ENCODE results near the gene FBXW5. TPM values are rescaled to one million over a fixed set of nuclear protein-coding genes. Genes with fewer than 3 reads are reported as not detected.

The FBXW5 gene
- total RNA-seq, 1 donor from 2014 or later: 100.0 TPM

DNA sequence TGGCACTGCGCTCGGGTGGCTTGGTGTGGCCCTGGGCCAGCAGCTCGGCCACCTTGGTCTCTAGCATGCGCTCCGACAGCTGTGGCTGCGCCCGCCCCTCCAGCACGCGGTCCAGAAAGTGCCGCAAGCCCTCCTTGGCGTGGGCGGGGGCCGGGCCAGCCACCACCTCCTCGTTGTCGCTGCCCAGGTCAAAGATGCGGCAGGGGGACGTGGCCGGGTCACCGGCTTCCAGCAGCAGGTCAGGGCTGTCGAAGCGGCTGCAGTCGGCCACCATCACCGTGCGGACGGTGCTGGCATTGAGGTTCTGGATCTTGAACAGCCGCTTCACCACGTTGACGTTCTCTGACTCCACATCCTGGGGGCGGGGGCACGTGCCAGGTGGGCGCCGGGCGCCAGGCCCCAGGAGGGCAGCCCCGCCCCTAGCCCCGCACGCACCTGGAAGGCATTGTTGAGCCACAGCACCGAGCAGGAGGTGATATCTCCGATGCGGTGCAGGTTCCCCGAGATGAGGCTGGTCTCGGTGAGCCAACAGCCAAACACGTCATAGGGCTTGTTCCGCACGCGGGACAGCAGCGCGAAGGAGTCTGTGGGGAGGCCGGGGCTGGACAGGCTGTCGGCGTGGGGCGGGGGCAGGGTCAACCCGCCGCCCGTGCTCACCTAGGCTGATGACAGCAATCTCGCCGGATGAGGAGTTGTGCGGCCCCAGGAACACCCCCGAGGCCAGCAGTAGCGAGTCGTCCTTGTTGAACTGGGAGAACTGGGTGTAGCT is 2.2 kb downstream of the FBXW5 start:
- Mint-ChIP-seq H3K9me3 (ENCODE audit: unreplicated experiment) (no peaks in the 10 kb centered on the region), H3K4me3 (ENCODE audit: unreplicated experiment) (peak overlapping the region; percentile 62), H3K4me1 (ENCODE audit: unreplicated experiment) (peaks cover 3% of the 10 kb centered on the region), H3K27me3 (ENCODE audit: unreplicated experiment) (peaks cover 10% of the 10 kb centered on the region), H3K36me3 (ENCODE audit: low read depth, unreplicated experiment) (peaks cover 12% of the 10 kb centered on the region), H3K27ac (ENCODE audit: unreplicated experiment) (no peak overlapping the region)
- no peak for DNase-seq (ENCODE audit: low spot score)
- TF ChIP-seq, protein P1, sequence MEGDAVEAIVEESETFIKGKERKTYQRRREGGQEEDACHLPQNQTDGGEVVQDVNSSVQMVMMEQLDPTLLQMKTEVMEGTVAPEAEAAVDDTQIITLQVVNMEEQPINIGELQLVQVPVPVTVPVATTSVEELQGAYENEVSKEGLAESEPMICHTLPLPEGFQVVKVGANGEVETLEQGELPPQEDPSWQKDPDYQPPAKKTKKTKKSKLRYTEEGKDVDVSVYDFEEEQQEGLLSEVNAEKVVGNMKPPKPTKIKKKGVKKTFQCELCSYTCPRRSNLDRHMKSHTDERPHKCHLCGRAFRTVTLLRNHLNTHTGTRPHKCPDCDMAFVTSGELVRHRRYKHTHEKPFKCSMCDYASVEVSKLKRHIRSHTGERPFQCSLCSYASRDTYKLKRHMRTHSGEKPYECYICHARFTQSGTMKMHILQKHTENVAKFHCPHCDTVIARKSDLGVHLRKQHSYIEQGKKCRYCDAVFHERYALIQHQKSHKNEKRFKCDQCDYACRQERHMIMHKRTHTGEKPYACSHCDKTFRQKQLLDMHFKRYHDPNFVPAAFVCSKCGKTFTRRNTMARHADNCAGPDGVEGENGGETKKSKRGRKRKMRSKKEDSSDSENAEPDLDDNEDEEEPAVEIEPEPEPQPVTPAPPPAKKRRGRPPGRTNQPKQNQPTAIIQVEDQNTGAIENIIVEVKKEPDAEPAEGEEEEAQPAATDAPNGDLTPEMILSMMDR (IDR thresholded peaks at IDR 0.05; ENCODE audit: unreplicated experiment): no peak

DNA sequence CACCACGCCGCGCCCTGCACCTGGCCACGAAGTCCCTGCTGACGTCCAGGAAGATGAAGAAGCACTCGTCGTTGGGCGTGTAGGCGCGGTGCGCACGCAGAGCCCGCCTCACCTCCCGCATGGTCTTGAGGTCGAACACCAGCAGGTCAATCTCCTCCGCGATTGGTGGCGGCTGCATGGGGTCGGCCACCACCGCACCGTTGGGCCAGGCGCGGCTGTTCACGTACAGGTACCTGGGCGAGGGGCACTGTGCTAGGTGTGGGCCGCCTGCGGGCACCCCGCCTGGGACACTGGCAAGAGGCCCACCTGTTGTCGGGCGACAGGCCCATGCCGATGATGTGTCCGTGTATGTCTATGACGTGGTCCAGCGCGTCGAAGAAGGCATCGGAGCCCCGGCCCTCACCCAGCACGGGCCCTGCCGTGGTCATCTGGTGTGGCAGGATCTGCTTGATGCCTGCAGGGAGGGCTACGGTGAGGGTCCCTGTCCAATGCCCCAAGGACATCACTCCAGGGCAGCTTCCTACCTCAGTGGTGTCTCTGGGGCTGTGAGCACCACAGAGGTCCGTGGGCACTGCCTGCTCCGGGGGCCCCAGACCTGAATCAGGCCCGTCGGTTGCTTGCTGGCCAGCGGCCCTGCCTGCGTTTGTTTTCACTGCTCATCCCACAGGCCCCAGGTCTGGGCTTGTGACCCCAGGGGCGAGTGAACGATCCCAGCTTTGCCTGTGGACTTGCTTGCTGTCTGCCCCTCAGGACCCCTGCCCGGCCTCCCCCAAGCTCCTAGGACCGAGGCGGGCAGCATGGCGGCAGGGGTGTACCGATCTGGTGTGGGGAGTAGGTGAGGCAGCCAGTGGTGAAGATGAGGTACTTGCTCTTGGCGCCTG is 3.1 kb downstream of the FBXW5 start:
- no peak for DNase-seq (ENCODE audit: low spot score)
- TF ChIP-seq, protein P1 (IDR thresholded peaks at IDR 0.05; ENCODE audit: unreplicated experiment): no peak
- H3K27me3 Mint-ChIP-seq (ENCODE audit: unreplicated experiment): peaks cover 10% of the 10 kb centered on the region
- no peaks in the 10 kb centered on the region for H3K9me3 Mint-ChIP-seq (ENCODE audit: unreplicated experiment)
- H3K36me3 Mint-ChIP-seq (ENCODE audit: low read depth, unreplicated experiment): peaks cover 15% of the 10 kb centered on the region
- H3K4me3 Mint-ChIP-seq (ENCODE audit: unreplicated experiment): no peak overlapping the region
- peaks cover 3% of the 10 kb centered on the region for H3K4me1 Mint-ChIP-seq (ENCODE audit: unreplicated experiment)
- H3K27ac Mint-ChIP-seq (ENCODE audit: unreplicated experiment): no peak overlapping the region

DNA sequence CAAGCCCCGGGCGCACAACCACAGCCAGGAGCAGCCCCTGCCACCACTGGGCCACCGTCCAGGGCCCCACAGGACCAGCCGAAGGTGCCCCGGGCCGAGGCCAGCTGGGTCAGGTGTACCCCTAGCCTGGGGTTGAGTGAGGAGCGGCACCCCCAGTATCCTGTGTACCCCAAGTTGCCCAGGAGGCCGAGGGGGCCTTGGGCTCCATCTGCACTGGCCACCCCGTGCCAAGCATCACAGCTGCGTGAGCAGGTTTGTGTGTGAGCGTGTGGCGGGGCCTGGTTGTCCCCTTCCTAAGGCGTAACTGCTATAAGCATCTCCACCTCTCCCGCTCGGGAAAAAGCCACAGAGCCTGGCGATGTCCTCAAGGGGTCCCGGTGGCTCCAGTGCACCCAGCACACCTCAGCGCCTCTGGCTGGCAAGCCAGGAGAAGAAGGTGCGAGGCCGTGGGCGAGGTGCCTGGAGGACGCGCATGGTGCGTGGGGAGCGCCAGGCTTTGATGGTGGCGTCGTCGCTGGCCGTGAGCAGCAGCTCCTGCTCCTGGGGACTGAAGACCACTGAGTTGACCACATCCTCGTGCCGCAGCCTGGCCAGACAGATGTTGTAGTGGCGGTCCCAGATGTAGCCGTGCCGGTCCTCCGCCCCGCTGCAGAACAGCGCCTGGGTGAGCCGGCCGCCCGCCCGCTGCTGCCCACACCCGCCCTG is 3.9 kb downstream of the FBXW5 start:
- TF ChIP-seq, protein P1 (IDR thresholded peaks at IDR 0.05; ENCODE audit: unreplicated experiment): no peak
- H3K27ac Mint-ChIP-seq (ENCODE audit: unreplicated experiment): no peak overlapping the region
- H3K36me3 Mint-ChIP-seq (ENCODE audit: low read depth, unreplicated experiment): peaks cover 18% of the 10 kb centered on the region
- no peak overlapping the region for H3K4me3 Mint-ChIP-seq (ENCODE audit: unreplicated experiment)
- peaks cover 10% of the 10 kb centered on the region for H3K27me3 Mint-ChIP-seq (ENCODE audit: unreplicated experiment)
- peaks cover 3% of the 10 kb centered on the region for H3K4me1 Mint-ChIP-seq (ENCODE audit: unreplicated experiment)
- no peaks in the 10 kb centered on the region for H3K9me3 Mint-ChIP-seq (ENCODE audit: unreplicated experiment)
- DNase-seq (ENCODE audit: low spot score): no peak

DNA sequence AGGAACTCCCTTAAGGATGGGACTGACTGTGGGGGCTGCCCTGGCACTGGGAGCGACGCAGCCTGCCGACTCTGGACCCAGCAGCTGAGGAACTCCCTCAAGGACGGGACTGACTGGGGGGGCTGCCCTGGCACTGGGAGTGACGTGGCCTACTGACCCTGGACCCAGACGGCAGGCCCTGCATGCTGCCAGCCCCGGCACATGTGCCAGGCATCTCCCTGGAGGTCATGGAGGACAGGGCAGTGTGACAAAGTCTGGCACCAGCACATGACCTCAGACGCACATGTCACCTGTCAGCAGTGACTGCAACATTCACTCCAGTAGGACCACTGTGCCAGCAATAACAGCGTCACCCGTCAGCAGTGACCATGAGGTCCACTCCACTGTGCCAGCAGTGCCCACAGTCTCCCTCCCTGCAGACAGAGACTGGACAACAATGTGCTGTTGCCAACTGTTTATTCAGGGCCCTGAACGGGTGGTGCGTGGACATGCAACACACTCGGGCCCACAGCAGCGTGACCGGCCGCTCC is 4.5 kb downstream of the FBXW5 start:
- Mint-ChIP-seq H3K4me1 (ENCODE audit: unreplicated experiment) (peaks cover 3% of the 10 kb centered on the region), H3K36me3 (ENCODE audit: low read depth, unreplicated experiment) (peaks cover 18% of the 10 kb centered on the region), H3K4me3 (ENCODE audit: unreplicated experiment) (no peak overlapping the region), H3K9me3 (ENCODE audit: unreplicated experiment) (no peaks in the 10 kb centered on the region), H3K27me3 (ENCODE audit: unreplicated experiment) (peaks cover 10% of the 10 kb centered on the region), H3K27ac (ENCODE audit: unreplicated experiment) (no peak overlapping the region)
- TF ChIP-seq, protein P1 (IDR thresholded peaks at IDR 0.05; ENCODE audit: unreplicated experiment): no peak
- no peak for DNase-seq (ENCODE audit: low spot score)
